ENCODE data around the gene GTF2F2.

GRCh38 chr13:45196622-45197021 is 76.3 kb downstream of the GTF2F2 start:
- TF ChIP-seq, protein P1, sequence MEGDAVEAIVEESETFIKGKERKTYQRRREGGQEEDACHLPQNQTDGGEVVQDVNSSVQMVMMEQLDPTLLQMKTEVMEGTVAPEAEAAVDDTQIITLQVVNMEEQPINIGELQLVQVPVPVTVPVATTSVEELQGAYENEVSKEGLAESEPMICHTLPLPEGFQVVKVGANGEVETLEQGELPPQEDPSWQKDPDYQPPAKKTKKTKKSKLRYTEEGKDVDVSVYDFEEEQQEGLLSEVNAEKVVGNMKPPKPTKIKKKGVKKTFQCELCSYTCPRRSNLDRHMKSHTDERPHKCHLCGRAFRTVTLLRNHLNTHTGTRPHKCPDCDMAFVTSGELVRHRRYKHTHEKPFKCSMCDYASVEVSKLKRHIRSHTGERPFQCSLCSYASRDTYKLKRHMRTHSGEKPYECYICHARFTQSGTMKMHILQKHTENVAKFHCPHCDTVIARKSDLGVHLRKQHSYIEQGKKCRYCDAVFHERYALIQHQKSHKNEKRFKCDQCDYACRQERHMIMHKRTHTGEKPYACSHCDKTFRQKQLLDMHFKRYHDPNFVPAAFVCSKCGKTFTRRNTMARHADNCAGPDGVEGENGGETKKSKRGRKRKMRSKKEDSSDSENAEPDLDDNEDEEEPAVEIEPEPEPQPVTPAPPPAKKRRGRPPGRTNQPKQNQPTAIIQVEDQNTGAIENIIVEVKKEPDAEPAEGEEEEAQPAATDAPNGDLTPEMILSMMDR (IDR thresholded peaks at IDR 0.05), result no peak
- no peak for TF ChIP-seq EZH2 (IDR thresholded peaks at IDR 0.05; ENCODE audit: borderline replicate concordance, insufficient read depth, low read depth, low read length, poor library complexity, severe bottlenecking)
